NB4 (cell line): ENCODE data around the gene SPACA6.

Experiments
- MYC ChIP-seq: IDR thresholded peaks from 2 replicates; pipeline ENCODE4 v1.6.1; 2011; ENCODE audit warnings: low read depth, low read length
- POLR2A ChIP-seq: IDR thresholded peaks from 2 replicates; pipeline ENCODE4 v1.6.1; 2011; ENCODE audit warnings: mild to moderate bottlenecking; ENCODE audit not compliant: insufficient read length; ENCODE audit errors: extremely low read depth
- TF ChIP-seq, protein P1 (sequence below): IDR thresholded peaks from one replicate; pipeline ENCODE4 v1.5.1; 2012; ENCODE audit warnings: low read depth, low read length
- TF ChIP-seq, protein P2 (sequence below): IDR thresholded peaks from 2 replicates; pipeline ENCODE4 v1.6.1; 2011; ENCODE audit warnings: low read depth, low read length

DNA sequence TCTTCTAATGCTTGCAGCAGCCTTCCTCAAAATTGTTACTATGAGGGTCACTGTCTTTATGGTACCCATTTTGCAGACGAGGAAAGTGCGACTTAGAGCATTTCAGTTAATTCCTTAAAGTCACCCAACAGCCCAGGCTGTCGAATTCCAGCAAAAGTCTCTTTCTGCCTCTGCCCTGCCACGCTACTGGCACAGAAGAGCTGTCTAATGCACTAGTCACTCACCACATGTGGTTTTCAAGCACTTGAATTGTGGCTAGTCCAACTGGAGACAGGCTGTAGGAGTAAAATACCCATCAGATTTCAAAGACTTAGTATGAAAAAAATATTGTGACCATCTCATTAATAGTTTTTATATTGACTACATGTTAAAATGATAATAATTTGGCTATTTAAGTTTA lies 56.8 kb downstream of the SPACA6 start:
- TF ChIP-seq, protein P1, sequence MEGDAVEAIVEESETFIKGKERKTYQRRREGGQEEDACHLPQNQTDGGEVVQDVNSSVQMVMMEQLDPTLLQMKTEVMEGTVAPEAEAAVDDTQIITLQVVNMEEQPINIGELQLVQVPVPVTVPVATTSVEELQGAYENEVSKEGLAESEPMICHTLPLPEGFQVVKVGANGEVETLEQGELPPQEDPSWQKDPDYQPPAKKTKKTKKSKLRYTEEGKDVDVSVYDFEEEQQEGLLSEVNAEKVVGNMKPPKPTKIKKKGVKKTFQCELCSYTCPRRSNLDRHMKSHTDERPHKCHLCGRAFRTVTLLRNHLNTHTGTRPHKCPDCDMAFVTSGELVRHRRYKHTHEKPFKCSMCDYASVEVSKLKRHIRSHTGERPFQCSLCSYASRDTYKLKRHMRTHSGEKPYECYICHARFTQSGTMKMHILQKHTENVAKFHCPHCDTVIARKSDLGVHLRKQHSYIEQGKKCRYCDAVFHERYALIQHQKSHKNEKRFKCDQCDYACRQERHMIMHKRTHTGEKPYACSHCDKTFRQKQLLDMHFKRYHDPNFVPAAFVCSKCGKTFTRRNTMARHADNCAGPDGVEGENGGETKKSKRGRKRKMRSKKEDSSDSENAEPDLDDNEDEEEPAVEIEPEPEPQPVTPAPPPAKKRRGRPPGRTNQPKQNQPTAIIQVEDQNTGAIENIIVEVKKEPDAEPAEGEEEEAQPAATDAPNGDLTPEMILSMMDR: no peak
- TF ChIP-seq POLR2A (no peak), MYC (no peak)
- TF ChIP-seq, protein P2, sequence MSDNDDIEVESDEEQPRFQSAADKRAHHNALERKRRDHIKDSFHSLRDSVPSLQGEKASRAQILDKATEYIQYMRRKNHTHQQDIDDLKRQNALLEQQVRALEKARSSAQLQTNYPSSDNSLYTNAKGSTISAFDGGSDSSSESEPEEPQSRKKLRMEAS: no peak
